Retinal pigment epithelial cell (primary cell): Measurements from ENCODE around the gene TRIM38.
A peak's percentile ranks its signal among the peaks of the same experiment; 100 is the strongest.
"Not testable (repeated sequence)": the region's sequence is repeated elsewhere in the genome, so short reads cannot be mapped to it uniquely, and the experiment has no call there.

Experiments
- DNase-seq: peaks from one replicate; pipeline ENCODE4 v3.0.0-alpha.2; 2010; ENCODE audit warnings: low read depth
- H3K4me3 ChIP-seq: 2 replicates; pipeline ENCODE4 v1.5.1; 2011; ENCODE audit warnings: mild to moderate bottlenecking, low read length, control low read depth, moderate library complexity
- TF ChIP-seq, protein P1 (sequence below): conservative IDR thresholded peaks from 2 replicates; pipeline ENCODE4 v1.5.1; 2011; ENCODE audit warnings: low read depth, low read length, control low read depth, inconsistent platforms

The TRIM38 gene

DNA sequence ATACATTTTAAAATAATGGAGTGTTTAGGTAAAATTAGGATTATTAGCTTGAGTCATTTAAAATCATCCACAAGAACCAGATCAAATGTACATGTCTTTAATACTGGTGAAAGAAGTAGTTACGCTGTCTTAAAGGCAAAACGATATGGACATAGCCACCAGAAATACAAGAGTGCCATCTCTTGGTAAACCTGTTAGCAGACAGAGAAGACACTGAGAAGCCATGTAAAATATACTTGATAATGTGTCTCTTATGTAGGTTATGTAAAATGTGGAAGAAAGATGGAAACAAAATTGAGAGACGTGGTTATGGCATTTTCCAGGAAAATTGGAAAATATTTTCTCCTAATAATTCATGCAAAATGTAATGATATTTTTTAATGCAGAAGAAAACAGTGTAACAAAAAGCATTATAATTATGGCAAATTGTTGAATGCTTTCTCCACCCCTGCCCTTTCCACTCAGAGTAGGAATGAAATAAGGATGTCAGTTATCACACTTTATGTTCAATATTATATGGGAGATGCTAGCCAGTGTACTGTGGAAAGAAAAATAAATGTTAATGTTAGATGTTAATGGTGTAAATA, 19.9 kb upstream of the TRIM38 start:
- TF ChIP-seq, protein P1, sequence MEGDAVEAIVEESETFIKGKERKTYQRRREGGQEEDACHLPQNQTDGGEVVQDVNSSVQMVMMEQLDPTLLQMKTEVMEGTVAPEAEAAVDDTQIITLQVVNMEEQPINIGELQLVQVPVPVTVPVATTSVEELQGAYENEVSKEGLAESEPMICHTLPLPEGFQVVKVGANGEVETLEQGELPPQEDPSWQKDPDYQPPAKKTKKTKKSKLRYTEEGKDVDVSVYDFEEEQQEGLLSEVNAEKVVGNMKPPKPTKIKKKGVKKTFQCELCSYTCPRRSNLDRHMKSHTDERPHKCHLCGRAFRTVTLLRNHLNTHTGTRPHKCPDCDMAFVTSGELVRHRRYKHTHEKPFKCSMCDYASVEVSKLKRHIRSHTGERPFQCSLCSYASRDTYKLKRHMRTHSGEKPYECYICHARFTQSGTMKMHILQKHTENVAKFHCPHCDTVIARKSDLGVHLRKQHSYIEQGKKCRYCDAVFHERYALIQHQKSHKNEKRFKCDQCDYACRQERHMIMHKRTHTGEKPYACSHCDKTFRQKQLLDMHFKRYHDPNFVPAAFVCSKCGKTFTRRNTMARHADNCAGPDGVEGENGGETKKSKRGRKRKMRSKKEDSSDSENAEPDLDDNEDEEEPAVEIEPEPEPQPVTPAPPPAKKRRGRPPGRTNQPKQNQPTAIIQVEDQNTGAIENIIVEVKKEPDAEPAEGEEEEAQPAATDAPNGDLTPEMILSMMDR, result peak; percentile 43
- no peak for DNase-seq

GRCh38 chr6:25943887-25944286, 18.7 kb upstream of the TRIM38 start:
- no peak for DNase-seq
- H3K4me3 ChIP-seq, result no peak overlapping the region
- TF ChIP-seq, protein P1, result no peak

More for the DNA sequence above, 19.9 kb upstream of the TRIM38 start:
- no peak overlapping the region for H3K4me3 ChIP-seq

- no peak for DNase-seq
- TF ChIP-seq, protein P1, result no peak
Measured at GRCh38 chr6:25944688-25945574, 17.7 kb upstream of the TRIM38 start.

GRCh38 chr6:25945738-25946137, 16.9 kb upstream of the TRIM38 start:
- not testable (repeated sequence) for DNase-seq, H3K4me3 ChIP-seq

More at GRCh38 chr6:25944688-25945574, 17.7 kb upstream of the TRIM38 start:
- no peak overlapping the region for H3K4me3 ChIP-seq

DNA sequence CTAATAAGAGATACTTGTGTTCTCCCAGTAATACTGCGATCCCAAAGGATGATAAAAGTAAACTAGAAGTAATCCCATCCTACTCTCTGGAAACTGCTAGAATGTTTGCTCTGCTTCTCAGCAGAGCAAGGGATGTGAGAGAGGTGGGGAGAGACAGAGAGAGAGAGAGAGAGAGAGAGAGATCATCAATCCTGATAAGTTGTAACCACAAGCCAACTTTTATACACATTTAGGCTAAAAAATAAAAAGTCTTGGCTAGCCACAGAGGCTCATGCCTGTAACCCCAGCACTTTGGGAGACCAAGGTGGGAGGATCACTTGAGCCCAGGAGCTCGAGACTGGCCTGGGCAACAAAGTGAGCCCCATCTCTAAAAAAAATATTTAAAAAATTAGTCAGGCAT, 16.0 kb upstream of the TRIM38 start:
- TF ChIP-seq, protein P1, result no peak
- DNase-seq, result no peak
- no peak overlapping the region for H3K4me3 ChIP-seq

GRCh38 chr6:25947492-25947891, 15.1 kb upstream of the TRIM38 start:
- H3K4me3 ChIP-seq, DNase-seq: not testable (repeated sequence)

- TF ChIP-seq, protein P1, result no peak
- no peak for DNase-seq
- no peak overlapping the region for H3K4me3 ChIP-seq
Measured at GRCh38 chr6:25949695-25950094, 12.9 kb upstream of the TRIM38 start.

- no peak overlapping the region for H3K4me3 ChIP-seq
- no peak for DNase-seq
- TF ChIP-seq, protein P1, result no peak
Measured at GRCh38 chr6:25950297-25950696, 12.3 kb upstream of the TRIM38 start.
